IPS-NIHi7 (cell line): Measurements from ENCODE around the gene LURAP1L.

Experiments used
- DNase-seq: peaks from one replicate; pipeline ENCODE4 v3.0.0; 2012; ENCODE audit warnings: mixed read lengths; ENCODE audit errors: extremely low spot score

Gene LURAP1L

GRCh38 chr9:12774861-12775678, at the start of gene LURAP1L:
Gene LURAP1L, plus strand, starts transcription at chr9:12775020. Its CDS starts 696 bp downstream, at chr9:12775716.
- peak; percentile 60 for DNase-seq

GRCh38 chr9:12726795-12727194, 48.0 kb upstream of the LURAP1L start:
- no peak for DNase-seq

GRCh38 chr9:12730198-12730597, 44.6 kb upstream of the LURAP1L start:
- no peak for DNase-seq

GRCh38 chr9:12730927-12731326, 43.9 kb upstream of the LURAP1L start:
- no peak for DNase-seq

GRCh38 chr9:12732971-12733370, 41.8 kb upstream of the LURAP1L start:
- no peak for DNase-seq

- no peak for DNase-seq
Observed at GRCh38 chr9:12735665-12736064, 39.2 kb upstream of the LURAP1L start.

- DNase-seq = no peak
Observed at GRCh38 chr9:12737871-12738270, 36.9 kb upstream of the LURAP1L start.

GRCh38 chr9:12739014-12739652, 35.7 kb upstream of the LURAP1L start:
- DNase-seq = no peak

- DNase-seq = no peak
Observed at GRCh38 chr9:12740845-12741244, 34.0 kb upstream of the LURAP1L start.

- DNase-seq = no peak
Observed at GRCh38 chr9:12748016-12748415, 26.8 kb upstream of the LURAP1L start.

GRCh38 chr9:12748954-12749353, 25.9 kb upstream of the LURAP1L start:
- DNase-seq = no peak

GRCh38 chr9:12753931-12754330, 20.9 kb upstream of the LURAP1L start:
- no peak for DNase-seq

GRCh38 chr9:12759761-12760160, 15.1 kb upstream of the LURAP1L start:
- DNase-seq = no peak

GRCh38 chr9:12760758-12761157, 14.1 kb upstream of the LURAP1L start:
- DNase-seq = no peak

- no peak for DNase-seq
Observed at GRCh38 chr9:12764150-12764549, 10.7 kb upstream of the LURAP1L start.

- DNase-seq = no peak
Observed at GRCh38 chr9:12765088-12765798, 9.6 kb upstream of the LURAP1L start.

GRCh38 chr9:12766357-12766756, 8.5 kb upstream of the LURAP1L start:
- DNase-seq = no peak

- no peak for DNase-seq
Observed at GRCh38 chr9:12770261-12770660, 4.6 kb upstream of the LURAP1L start.

GRCh38 chr9:12771891-12772290, 2.9 kb upstream of the LURAP1L start:
- DNase-seq = no peak

GRCh38 chr9:12773562-12773961, 1.3 kb upstream of the LURAP1L start:
- no peak for DNase-seq

- DNase-seq = peak; percentile 82
Observed at GRCh38 chr9:12775679-12776512, 1.1 kb downstream of the LURAP1L start.
